GM19328 (cell line): ENCODE data around the gene TRPM5.
"Not testable (repeated sequence)": the region's sequence is repeated elsewhere in the genome, so short reads cannot be mapped to it uniquely, and the experiment has no call there.

Source experiments
- ATAC-seq: cut with Tn5 transposase; IDR thresholded peaks from one replicate; pipeline ENCODE4 v1.9.1; 2021; ENCODE audit warnings: mild to moderate bottlenecking, moderate library complexity; ENCODE audit not compliant: unreplicated experiment

TRPM5 gene, protein sequence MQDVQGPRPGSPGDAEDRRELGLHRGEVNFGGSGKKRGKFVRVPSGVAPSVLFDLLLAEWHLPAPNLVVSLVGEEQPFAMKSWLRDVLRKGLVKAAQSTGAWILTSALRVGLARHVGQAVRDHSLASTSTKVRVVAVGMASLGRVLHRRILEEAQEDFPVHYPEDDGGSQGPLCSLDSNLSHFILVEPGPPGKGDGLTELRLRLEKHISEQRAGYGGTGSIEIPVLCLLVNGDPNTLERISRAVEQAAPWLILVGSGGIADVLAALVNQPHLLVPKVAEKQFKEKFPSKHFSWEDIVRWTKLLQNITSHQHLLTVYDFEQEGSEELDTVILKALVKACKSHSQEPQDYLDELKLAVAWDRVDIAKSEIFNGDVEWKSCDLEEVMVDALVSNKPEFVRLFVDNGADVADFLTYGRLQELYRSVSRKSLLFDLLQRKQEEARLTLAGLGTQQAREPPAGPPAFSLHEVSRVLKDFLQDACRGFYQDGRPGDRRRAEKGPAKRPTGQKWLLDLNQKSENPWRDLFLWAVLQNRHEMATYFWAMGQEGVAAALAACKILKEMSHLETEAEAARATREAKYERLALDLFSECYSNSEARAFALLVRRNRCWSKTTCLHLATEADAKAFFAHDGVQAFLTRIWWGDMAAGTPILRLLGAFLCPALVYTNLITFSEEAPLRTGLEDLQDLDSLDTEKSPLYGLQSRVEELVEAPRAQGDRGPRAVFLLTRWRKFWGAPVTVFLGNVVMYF (N-terminal part only)

DNA sequence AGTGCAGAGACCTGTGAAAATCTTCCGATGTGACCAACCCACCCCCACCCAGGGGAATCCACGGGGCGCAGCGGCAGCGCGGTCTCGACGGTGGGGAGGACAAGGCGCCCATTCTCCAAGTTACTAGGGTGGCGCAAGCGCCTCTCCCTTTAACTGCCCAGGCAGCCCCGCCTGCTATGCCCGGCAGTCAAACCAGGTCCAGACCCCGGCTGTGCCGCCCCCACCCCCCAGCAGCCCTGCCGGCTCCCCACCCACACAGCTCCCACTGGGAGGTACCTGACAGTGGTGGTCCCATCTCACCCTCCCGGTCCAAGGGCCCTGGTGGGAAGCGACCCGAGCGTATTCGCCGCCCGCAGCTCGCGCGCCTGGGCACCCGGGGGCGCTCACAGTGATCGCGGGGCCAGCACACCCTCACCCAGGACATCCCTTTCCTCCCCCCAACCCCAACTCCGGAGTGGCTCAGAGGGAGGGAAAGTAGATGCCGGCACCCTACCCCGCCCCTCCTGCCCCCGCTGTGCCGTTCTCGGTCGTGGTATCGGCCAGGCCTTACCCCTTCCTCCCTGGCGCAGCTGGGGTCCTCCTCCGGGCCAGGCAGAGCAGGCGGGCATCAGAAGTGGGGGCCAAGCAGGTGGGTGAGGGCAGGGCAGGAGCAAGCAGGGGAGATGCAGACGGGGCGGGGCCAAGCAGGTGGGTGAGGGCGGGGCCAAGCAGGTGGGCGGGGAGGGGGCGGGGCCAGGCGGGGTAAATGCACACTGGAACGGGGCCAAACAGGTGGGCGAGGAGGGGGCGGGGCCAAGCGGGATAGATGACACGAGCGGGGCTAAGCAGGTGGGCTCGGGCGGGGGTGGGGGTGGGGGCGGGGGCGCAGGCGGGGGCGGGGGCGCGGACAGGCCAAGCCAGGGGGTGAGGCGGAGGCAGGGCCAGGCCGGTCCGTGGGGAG is at the start of gene TRPM5:
TRPM5 (minus strand) TSS at position 634 of the 940 bp plus-strand sequence. CDS start 21,478 bp downstream, outside the sequence.
- no peak for ATAC-seq

DNA sequence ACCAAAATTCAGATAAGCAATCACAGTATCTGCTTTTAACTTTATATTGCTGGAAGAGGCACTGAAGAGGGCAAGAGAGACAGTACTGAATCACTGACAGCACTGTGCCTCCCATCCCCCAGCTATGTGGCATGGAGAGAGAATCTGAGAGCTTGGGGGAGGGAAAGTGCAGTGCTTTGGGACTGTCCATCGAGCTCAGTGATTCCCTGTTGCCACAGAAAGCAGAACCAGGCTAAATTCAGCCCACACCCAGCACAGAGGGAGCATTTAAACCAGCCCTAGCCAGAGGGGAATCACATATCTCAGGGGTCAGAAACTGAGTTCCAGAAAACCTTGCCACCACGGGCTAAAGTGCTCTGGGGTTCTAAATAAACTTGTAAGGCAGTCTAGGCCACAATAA is 44.8 kb upstream of the TRPM5 start:
- no peak for ATAC-seq

DNA sequence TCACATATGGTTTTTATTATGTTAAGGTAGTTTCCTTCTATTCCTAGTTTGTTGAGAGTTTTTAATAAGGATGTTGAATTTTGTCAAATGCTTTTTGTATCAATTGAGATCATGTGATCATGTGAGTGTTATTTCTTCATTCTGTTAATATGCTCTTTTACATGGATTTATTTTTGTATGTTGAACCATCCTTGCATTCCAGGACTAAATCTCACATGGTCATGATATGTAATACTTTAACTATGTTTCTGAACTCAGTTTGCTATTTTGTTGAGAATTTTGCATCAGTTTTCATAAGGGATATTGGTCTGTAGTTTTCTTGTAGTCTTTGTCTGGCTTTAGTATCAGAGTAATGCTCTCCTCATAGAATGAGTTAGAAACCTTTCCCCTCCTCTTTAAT is 43.7 kb upstream of the TRPM5 start:
- no peak for ATAC-seq

DNA sequence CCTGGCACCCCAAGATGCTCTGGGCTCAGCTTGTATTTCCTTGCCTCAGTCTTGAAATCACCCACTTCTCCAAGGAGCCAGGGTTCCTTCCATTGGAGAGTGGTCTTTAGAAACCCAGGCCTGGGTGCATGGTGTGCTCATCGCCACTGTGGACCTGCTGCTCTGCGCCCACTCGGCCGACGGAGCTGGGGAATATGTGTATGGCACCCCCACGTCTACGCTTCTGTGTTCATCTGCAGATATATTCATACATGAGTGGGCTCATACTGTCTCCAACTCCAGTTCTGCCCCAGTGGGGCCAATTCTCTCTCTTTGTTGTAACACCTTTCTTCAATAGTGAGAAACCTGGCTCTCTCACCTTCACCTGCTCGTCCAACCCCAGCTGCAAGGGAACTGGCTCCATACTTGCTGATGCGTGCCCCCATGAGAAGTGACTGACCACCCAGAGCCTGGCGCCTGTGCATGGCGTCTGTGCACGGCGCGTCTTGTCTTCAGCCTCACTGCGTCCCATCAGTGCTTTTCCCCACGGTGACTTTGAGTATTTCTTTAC is 40.3 kb upstream of the TRPM5 start:
- ATAC-seq: no peak

DNA sequence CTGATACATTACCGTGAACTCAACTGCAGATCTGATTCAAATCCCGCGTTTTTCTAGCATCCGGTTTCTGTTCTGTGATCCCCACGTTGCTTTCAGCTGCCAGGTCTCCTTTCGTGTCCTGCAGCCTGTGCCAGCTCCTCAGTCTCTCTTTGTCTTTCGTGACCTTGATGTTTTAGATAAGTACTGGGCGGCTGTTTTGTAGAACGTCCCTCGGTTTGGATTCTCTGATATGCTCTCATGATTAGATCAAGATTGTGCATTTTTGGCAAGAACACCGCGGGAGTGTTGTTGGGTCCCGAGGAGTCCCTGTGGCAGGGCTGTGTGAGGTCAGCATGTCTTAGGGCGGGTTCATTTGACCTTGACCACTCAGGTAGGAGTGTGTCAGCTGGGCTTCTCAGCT is 39.1 kb upstream of the TRPM5 start:
- no peak for ATAC-seq

DNA sequence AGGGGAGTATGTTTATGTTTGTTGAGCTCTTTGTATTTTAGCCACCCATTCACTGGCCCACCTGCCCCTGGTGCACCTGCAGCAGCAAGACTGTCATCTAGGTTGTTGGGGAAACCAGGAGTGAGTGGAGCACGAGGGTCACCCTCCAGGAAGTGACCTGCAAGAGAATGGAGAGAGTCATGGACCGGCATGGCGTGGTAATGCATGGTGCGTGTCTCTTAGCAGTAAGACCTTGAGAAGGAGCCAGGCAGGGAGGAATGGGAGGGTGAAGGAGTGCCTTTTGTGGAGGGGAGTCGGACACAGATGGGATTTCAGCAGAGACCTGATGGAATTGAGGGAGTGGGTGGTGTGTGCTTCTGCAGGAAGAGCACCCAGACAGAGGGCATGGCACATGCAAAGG is 38.4 kb upstream of the TRPM5 start:
- no peak for ATAC-seq

DNA sequence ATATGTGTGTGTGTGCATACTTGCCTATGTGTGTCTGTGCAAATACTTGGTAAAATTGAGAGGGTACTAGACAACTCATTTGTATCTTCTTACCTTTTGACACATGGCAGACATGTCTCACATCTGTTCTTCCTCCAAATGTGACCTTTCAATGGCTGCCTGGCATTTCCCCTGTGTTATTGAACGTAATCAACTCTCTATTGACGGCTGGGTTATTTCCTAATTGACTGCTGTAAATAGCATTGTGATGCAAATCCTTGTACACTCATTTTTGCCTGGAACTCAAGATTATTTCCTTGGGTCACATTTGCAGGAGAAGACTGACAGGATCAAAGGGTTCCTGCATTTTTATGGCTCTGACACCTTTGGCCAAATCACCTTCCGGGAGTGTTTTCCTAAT is 37.9 kb upstream of the TRPM5 start:
- no peak for ATAC-seq

DNA sequence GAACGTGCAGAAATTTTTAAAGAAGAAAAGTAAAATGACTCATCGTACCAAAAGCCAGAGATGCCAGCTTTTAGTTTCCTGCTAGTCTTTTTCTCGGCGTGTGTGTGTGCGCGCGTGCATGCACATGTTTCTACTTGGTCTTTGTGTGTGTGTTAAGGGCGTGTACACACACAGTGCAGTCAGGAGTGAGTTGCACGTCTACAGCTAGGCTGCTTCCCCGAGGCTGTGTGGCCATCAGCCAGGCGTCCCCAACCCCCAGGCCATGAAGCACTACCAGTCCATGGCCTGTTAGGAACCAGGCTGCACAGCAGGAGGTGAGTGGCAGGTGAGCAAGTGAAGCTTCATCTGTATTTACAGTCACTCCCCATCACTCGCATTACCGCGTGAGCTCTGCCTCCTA is 36.9 kb upstream of the TRPM5 start:
- ATAC-seq: no peak

DNA sequence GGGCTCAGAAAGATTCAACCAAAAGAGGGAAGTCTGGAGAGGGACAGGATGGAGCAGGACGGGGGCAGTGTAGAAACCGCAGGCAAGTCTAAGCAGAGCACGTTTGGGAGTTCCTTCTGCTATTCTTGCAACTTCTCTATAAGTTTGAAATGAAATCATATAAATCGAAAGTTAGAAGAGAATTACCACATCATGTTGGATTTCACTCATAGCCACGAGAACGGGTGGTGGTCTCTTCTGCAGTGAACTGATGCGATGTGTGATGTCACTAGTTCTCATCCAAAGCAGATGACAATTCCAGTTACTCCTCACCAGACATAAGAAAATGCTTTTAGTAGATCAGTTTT is 36.5 kb upstream of the TRPM5 start:
- no peak for ATAC-seq

DNA sequence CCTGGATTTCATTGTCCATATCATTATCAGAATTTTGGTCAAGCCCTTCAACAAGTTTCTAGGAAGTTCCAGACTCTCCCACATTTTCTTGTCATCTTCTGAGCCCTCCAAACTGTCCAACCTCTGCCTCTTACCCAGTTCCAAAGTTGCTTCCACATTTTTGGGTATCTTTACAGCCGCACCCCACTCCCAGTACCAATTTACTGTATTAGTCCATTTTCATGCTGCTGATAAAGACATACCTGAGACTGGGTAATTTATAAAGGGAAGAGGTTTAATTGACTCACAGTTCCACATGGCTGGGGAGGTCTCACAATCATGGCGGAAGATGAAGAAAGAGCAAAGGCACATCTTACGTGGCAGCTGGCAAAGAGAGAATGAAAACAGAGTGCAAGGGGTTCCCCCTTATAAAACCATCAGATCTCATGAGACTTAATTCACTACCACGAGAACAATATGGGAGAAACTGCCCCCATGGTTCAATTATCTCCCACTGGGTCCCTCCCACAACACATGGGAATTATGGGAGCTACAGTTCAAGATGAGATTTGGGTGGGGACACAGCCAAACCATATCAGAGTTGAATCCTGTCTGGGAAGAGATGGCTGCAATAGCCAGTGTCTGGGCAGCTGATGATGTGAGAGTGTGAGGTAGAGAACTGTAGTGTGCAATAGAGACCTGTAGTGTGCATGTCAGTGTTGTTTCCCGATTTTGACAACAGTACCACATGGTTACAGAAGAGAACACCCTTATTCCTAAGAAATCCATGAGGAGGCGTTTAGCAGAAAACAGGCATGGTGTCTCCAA is 36.0 kb upstream of the TRPM5 start:
- not testable (repeated sequence) for ATAC-seq

DNA sequence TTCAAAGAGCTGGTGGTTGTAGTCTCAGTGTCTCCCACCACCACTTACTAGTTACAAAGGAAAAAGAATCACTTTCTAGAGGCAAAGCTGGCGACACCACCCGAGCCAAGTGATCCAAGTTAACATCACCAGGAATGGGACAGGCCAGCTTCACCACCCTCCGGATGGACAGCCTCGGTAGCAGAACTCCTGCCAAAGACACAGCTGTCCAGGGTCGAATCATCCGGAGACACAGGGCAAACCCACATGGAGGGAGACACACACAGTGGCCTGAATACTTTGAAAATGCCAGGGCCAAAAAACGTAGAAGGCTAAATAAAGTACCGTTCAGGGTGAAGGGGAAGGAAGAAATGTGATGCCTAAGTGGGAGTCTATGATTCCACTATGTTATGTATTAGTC is 33.6 kb upstream of the TRPM5 start:
- ATAC-seq: no peak

DNA sequence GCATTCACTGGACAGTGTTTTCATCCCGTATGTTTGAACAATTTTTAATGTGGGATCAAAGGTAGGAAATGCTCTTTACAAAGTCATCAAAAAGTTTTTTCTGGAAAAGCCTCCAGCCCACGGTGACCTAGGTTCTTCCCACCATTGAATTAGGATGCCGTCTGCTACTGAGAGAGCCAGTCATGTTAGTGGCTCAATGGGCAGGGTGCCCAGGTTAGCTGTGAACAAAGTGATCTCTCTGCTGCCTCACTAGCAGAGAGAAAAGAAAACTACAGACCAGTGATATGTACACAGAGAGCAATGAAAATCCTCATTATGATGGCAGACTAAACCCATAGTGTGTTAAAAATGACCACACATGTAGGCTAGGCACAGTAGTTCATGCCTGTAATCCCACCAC is 32.9 kb upstream of the TRPM5 start:
- no peak for ATAC-seq

DNA sequence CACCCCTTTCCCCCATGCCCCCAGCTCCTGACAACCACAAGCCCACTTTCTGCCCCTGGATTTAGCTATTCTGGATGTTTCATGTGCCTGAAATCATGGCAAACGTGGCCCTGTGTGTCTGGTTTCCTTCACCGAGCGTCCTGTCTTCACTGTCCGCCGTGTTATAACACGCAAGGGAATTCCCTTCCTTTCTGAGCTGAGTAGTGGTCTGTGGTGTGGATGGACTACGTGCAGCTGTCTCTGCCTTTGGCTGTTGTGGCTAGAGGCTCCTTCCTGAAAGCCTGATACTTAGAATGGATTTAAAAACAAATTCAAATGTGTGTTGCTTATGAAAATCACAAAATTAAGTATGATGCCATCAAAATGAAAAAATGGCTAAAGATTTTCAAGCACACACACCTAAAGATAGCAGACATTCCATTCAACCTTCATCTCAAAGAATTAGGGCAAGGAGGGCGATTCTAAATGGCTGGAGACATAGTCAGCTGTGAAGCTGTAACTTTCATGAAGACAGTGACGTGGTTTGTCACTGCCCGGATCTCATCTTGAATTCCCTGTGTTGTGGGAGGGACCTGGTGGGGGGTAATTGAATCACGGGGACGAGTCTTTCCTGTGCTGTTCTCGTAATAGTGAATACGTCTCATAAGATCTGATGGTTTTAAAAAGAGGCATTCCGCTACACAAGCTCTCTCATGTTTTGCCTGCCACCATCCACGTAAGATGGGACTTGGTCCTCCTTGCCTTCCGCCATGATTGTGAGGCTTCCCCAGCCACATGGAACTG is 31.0 kb upstream of the TRPM5 start:
- ATAC-seq: no peak

DNA sequence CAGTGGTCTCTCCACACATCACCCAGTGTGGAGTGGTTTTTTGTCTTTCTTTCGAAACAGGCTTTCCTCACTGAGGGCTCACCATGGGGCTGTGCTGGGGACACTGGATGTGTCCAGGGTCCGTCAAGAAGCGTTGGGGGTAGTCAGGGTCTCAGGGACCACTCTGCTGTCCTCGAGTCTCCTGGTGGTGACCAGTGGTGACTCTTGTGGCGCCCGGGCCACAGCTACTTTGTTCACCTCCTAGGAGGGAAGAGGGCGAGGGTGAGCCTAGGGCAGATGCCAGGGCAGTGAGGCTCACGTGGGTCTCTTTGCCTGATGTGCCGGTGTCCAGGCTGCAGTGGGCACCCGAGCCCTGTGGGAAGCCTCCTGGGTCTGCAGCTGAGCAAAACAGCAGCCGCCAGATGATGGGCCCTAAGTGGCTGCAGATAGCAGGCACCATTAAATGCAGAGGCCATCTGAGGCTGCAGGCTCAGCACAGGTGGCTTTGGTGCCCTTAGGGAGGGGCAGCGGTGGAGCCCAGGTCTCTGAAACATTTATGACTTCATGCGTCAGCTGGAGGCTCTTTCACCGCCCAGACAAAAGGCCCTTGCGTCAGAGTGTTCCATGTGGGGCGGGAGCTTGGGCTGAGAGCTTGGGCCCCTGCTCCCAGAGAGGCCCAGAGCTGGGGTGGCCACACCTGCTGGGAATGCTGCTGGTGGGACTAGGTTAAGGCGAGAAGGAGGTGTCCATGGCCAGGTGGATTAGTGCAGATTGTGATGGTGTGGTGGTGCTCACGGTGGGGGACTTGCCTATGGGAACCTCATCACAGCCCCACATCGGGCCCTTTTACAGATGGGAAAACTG is 30.0 kb upstream of the TRPM5 start:
- ATAC-seq: no peak

DNA sequence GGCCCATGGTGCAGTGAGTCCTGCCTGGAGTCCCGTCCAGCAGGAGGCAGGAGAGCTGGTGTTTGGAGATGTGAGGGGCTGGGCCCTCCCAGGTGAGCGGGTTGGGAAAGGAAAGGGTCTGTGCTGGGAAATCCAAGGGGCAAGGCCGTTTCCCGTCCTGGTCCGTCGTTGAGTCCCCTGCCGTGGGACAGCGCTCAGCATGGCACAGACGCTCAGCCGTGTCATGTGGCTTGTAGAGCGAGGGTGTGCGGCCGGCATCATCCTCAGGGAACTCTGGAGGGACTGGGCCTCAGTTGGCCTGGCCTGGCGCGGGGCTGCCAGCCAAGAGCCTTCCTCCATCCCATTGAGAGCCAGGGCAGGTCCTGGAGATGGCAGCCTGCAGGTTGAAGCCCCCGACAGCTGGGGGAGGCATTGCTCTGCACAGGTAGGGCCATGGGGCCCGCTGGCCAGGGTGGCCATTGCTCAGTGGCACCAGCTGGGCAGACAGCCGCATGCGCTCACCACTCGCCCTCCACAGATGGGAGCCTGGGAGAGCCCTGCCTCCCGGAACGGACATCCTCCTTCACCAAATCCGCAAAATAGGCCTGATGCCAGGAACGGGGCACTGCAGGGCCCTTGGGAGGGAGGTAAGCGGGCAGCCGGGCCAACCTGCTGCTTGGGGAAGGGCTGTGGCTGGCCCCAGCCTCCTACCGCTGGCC is 29.2 kb upstream of the TRPM5 start:
- no peak for ATAC-seq

DNA sequence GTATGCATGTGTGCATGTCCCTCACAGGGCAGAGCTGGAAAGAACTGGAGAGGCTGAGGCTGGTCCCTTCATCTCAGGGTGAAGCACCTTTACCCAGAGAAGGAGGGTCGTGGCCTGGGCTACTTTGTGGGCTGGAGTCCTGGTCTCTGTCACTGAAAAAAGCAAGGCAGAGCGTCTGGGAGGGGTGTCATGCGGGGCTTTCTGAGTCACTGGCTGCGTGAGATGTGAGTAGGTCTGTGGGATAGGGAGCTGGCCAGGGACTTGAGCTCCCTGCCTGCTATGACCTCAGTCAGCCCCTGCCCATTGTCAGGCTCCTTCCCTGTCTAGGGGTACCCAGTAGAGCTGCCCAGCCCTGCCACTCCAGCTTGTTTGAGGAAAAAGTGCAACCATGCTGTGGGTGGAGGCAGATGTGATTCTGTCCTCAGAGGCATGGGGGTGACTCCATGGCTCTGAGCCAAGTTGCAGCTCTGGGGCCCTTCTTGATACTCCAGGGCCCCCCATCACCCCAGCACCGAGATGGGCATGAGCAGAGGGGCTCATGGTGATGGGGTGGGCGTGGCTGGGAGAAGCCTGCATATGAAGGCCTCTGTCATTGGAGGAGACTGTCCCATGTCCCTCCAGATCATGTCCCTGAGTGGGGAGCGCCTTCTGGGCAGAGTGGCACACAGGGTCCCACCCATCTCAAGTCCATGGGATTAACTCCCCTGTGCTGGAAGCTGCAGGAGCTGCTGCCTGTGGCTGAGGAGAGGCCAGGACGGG is 28.3 kb upstream of the TRPM5 start:
- ATAC-seq: no peak

DNA sequence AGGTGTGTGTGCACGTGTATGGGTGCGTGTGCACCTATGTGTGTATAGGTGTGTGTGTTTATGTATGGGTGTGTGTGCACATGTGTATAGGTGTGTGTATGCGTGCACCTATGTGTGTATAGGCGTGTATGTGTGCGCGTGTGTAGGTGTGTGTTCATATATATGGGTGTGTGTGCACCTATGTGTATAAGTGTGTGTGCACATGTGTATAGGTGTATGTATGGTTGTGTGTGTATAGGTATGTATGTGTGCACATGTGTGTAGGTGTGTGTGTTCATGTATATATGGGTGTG is 27.4 kb upstream of the TRPM5 start:
- no peak for ATAC-seq
